ENCODE data around the gene CEP76.

DNA sequence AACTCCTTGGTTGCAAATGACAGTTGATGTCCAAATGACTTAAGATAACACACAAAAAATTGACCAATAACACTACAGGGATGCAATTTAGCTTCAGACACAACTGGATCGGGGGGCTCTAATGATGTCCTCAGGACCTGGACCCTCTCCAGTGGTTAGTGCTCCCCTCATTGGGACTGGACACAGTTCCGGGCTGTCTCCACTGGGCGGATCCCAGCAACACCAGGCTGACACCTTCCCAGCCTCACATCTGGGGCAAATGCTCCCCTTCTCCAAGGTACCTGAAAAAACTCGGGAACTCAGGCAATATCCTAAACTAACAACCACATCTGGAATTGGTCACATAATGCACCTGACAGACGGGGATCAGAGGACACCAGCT lies 49.0 kb upstream of the CEP76 start:
- TF ChIP-seq POLR2AphosphoS5 (IDR thresholded peaks at IDR 0.05; ENCODE audit: low read depth, low read length) (no peak), TAF1 (IDR thresholded peaks at IDR 0.05; ENCODE audit: borderline replicate concordance, insufficient read depth, low read length) (no peak), FOXP2 (optimal IDR thresholded peaks at IDR 0.05; ENCODE audit: borderline replicate concordance, extremely low read depth, extremely low read length, insufficient read depth) (no peak), SIN3A (IDR thresholded peaks at IDR 0.05; ENCODE audit: borderline replicate concordance, insufficient read depth, low read length) (no peak)
- TF ChIP-seq, protein P1, sequence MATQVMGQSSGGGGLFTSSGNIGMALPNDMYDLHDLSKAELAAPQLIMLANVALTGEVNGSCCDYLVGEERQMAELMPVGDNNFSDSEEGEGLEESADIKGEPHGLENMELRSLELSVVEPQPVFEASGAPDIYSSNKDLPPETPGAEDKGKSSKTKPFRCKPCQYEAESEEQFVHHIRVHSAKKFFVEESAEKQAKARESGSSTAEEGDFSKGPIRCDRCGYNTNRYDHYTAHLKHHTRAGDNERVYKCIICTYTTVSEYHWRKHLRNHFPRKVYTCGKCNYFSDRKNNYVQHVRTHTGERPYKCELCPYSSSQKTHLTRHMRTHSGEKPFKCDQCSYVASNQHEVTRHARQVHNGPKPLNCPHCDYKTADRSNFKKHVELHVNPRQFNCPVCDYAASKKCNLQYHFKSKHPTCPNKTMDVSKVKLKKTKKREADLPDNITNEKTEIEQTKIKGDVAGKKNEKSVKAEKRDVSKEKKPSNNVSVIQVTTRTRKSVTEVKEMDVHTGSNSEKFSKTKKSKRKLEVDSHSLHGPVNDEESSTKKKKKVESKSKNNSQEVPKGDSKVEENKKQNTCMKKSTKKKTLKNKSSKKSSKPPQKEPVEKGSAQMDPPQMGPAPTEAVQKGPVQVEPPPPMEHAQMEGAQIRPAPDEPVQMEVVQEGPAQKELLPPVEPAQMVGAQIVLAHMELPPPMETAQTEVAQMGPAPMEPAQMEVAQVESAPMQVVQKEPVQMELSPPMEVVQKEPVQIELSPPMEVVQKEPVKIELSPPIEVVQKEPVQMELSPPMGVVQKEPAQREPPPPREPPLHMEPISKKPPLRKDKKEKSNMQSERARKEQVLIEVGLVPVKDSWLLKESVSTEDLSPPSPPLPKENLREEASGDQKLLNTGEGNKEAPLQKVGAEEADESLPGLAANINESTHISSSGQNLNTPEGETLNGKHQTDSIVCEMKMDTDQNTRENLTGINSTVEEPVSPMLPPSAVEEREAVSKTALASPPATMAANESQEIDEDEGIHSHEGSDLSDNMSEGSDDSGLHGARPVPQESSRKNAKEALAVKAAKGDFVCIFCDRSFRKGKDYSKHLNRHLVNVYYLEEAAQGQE (IDR thresholded peaks at IDR 0.05; ENCODE audit: insufficient read depth in 1 of 2, low read depth in 2 of 2, low read length in 2 of 2): no peak
